WTC11 (cell line): Measurements from ENCODE around the gene DBR1. TPM values are rescaled to one million over a fixed set of nuclear protein-coding genes. Genes with fewer than 3 reads are reported as not detected.

Source experiments
- ATAC-seq: fragments of 200-7000 bp; cut with Tn5 transposase; 2 replicates; pipeline ENCODE4 v1.10.0; 2021; ENCODE audit warnings: mild to moderate bottlenecking, moderate library complexity
- CTCF ChIA-PET: fragments of 300-600 bp; sonication (Branson Sonifier 250); formaldehyde crosslinking; loops from one replicate; lab custom pipeline; 2021; ENCODE audit warnings: antibody characterized with exemption; lab: Charles Lee
- POLR2A ChIA-PET: fragments of 350-600 bp; sonication (Branson Sonifier 250); formaldehyde crosslinking; loops from one replicate; lab custom pipeline; 2021; ENCODE audit warnings: antibody characterized with exemption; lab: Charles Lee
- DNase-seq: peaks from one replicate; pipeline ENCODE4 v3.0.0; 2021; ENCODE audit warnings: low spot score
- H3K27ac Mint-ChIP-seq: 2 replicates; pipeline ENCODE4 v1.8.0; 2021; ENCODE audit warnings: mixed read lengths
- H3K27me3 Mint-ChIP-seq: 2 replicates; pipeline ENCODE4 v1.8.0; 2021; ENCODE audit warnings: low read depth, mild to moderate bottlenecking, moderate library complexity, mixed read lengths
- H3K36me3 Mint-ChIP-seq: 2 replicates; pipeline ENCODE4 v1.8.0; 2021; ENCODE audit warnings: mixed read lengths
- H3K4me1 Mint-ChIP-seq: 2 replicates; pipeline ENCODE4 v1.8.0; 2022; ENCODE audit warnings: mixed read lengths
- H3K4me3 Mint-ChIP-seq: 2 replicates; pipeline ENCODE4 v1.8.0; 2021; ENCODE audit warnings: mild to moderate bottlenecking, moderate library complexity, mixed read lengths
- H3K9me3 Mint-ChIP-seq: 2 replicates; pipeline ENCODE4 v1.8.0; 2021; ENCODE audit warnings: mixed read lengths
- ARID4B ChIP-seq: sonication (generic); formaldehyde crosslinking; IDR thresholded peaks from 2 replicates; pipeline ENCODE4 v1.8.0; 2023; ENCODE audit warnings: missing genetic modification reagents, mild to moderate bottlenecking, borderline replicate concordance
- CREB1 ChIP-seq: sonication (generic); formaldehyde crosslinking; IDR thresholded peaks from 2 replicates; pipeline ENCODE4 v1.8.0; 2023; ENCODE audit warnings: mild to moderate bottlenecking, missing genetic modification reagents
- CTCF ChIP-seq: fragments of 200-600 bp; IDR thresholded peaks from 2 replicates; pipeline ENCODE4 v1.8.0; 2022; ENCODE audit warnings: antibody characterized with exemption
- FOXJ3 ChIP-seq: sonication (generic); formaldehyde crosslinking; IDR thresholded peaks from 2 replicates; pipeline ENCODE4 v1.9.0; 2021; ENCODE audit warnings: missing genetic modification reagents, mild to moderate bottlenecking, borderline replicate concordance
- FOXP4 ChIP-seq: sonication (generic); formaldehyde crosslinking; IDR thresholded peaks from 2 replicates; pipeline ENCODE4 v1.8.0; 2022; ENCODE audit warnings: mild to moderate bottlenecking, missing genetic modification reagents
- NFATC4 ChIP-seq: fragments of 250-450 bp; sonication (Bioruptor Pico); IDR thresholded peaks from 2 replicates; pipeline ENCODE4 v1.9.0; 2021; ENCODE audit warnings: mild to moderate bottlenecking
- NR3C1 ChIP-seq: sonication (generic); formaldehyde crosslinking; conservative IDR thresholded peaks from 2 replicates; pipeline ENCODE4 v1.8.1; 2023; ENCODE audit warnings: low read depth, mild to moderate bottlenecking, missing genetic modification reagents
- SMAD4 ChIP-seq: sonication (generic); formaldehyde crosslinking; IDR thresholded peaks from 2 replicates; pipeline ENCODE4 v1.8.0; 2022; ENCODE audit warnings: mild to moderate bottlenecking, missing genetic modification reagents
- TCF7 ChIP-seq: sonication (generic); formaldehyde crosslinking; IDR thresholded peaks from 2 replicates; pipeline ENCODE4 v1.8.0; 2022; ENCODE audit warnings: mild to moderate bottlenecking, low read depth, missing genetic modification reagents, moderate library complexity
- USF1 ChIP-seq: sonication (generic); formaldehyde crosslinking; IDR thresholded peaks from 2 replicates; pipeline ENCODE4 v1.8.0; 2022; ENCODE audit warnings: mild to moderate bottlenecking, missing genetic modification reagents
- ZNF138 ChIP-seq: sonication (generic); formaldehyde crosslinking; conservative IDR thresholded peaks from 2 replicates; pipeline ENCODE4 v1.8.1; 2022; ENCODE audit warnings: mild to moderate bottlenecking, moderate library complexity, missing genetic modification reagents
- total RNA-seq: library from RNA; stranded (reverse); gene quantifications from 3 replicates; pipeline ENCODE4 v1.2.3, GENCODE V29; 2021
- TF ChIP-seq, protein P1 (sequence below): sonication (generic); formaldehyde crosslinking; IDR thresholded peaks from 2 replicates; pipeline ENCODE4 v1.8.1; 2023; ENCODE audit warnings: mild to moderate bottlenecking, moderate library complexity, missing genetic modification reagents
- TF ChIP-seq, protein P2 (sequence below): sonication (generic); formaldehyde crosslinking; IDR thresholded peaks from 2 replicates; pipeline ENCODE4 v1.8.1; 2022; ENCODE audit warnings: low read depth, missing genetic modification reagents, borderline replicate concordance

DBR1 gene
- total RNA-seq, 1 experiment from 2014 or later = 19.3 TPM

- peaks cover 18% of the 10 kb centered on the region for H3K9me3 Mint-ChIP-seq
- H3K4me1 Mint-ChIP-seq = peaks cover 17% of the 10 kb centered on the region
- peaks cover 9% of the 10 kb centered on the region for H3K27me3 Mint-ChIP-seq
- H3K4me3 Mint-ChIP-seq = no peak overlapping the region
- peak; percentile 7; the same call in 1 of the 2 replicates for ATAC-seq
- ChIA-PET CTCF (interaction anchor here (0.7 to 5.5 kb wide), 19 partner anchors 12 to 315 kb away, joined by 3 to 61 read pairs (median 7); partner anchors contain the start of genes A4GNT, CLDN18, DBR1 and ESYT3), POLR2A (no interaction called here)
- H3K36me3 Mint-ChIP-seq = peaks cover 2% of the 10 kb centered on the region; the same call in 1 of the 2 replicates
- TF ChIP-seq NR3C1 (no peak), FOXP4 (CRISPR knock-in tag) (no peak), NFATC4 (CRISPR knock-in tag) (no peak), ZNF138 (CRISPR knock-in tag) (no peak), TCF7 (CRISPR knock-in tag) (no peak), ARID4B (CRISPR knock-in tag) (no peak), CREB1 (CRISPR knock-in tag) (no peak), SMAD4 (no peak)
- TF ChIP-seq, protein P1, sequence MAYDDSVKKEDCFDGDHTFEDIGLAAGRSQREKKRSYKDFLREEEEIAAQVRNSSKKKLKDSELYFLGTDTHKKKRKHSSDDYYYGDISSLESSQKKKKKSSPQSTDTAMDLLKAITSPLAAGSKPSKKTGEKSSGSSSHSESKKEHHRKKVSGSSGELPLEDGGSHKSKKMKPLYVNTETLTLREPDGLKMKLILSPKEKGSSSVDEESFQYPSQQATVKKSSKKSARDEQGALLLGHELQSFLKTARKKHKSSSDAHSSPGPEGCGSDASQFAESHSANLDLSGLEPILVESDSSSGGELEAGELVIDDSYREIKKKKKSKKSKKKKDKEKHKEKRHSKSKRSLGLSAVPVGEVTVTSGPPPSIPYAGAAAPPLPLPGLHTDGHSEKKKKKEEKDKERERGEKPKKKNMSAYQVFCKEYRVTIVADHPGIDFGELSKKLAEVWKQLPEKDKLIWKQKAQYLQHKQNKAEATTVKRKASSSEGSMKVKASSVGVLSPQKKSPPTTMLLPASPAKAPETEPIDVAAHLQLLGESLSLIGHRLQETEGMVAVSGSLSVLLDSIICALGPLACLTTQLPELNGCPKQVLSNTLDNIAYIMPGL (CRISPR knock-in tag) = no peak
- no peak overlapping the region for H3K27ac Mint-ChIP-seq
- DNase-seq = no peak
These were observed 55.3 kb downstream of the DBR1 start for GRCh38 chr3:138119423-138119766.

- Mint-ChIP-seq H3K27me3 (peaks cover 9% of the 10 kb centered on the region), H3K4me1 (peaks cover 23% of the 10 kb centered on the region), H3K9me3 (peaks cover 13% of the 10 kb centered on the region), H3K4me3 (0 out of 2 replicates have a peak overlapping the region, but pooled peaks have one; percentile 4), H3K36me3 (peaks cover 2% of the 10 kb centered on the region; the same call in 1 of the 2 replicates), H3K27ac (no peak overlapping the region)
- DNase-seq (peak; percentile 91), ATAC-seq (peak; percentile 74)
- no peak for TF ChIP-seq USF1
- TF ChIP-seq CTCF = peak; percentile 66
- TF ChIP-seq, protein P2, sequence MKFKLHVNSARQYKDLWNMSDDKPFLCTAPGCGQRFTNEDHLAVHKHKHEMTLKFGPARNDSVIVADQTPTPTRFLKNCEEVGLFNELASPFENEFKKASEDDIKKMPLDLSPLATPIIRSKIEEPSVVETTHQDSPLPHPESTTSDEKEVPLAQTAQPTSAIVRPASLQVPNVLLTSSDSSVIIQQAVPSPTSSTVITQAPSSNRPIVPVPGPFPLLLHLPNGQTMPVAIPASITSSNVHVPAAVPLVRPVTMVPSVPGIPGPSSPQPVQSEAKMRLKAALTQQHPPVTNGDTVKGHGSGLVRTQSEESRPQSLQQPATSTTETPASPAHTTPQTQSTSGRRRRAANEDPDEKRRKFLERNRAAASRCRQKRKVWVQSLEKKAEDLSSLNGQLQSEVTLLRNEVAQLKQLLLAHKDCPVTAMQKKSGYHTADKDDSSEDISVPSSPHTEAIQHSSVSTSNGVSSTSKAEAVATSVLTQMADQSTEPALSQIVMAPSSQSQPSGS (CRISPR knock-in tag) = no peak
- no peak for TF ChIP-seq FOXJ3 (CRISPR knock-in tag)
- POLR2A ChIA-PET = no interaction called here
- CTCF ChIA-PET = interaction anchor here (0.6 to 5.5 kb wide), 41 partner anchors 11 to 316 kb away, joined by 3 to 61 read pairs (median 4); partner anchors contain the start of genes A4GNT, ARMC8, CLDN18 and DBR1
These were observed 55.9 kb downstream of the DBR1 start for GRCh38 chr3:138118612-138119422.
